Thoracic aorta (tissue), 2 donors: ENCODE measurements around the gene ANO1. TPM values are rescaled to one million over a fixed set of nuclear protein-coding genes. Genes with fewer than 3 reads are reported as not detected.

Experiments
- ATAC-seq: fragments of 150-250 bp; one replicate; pipeline ENCODE4 v1.8.0; 2017; ENCODE audit warnings: low read depth; ENCODE audit not compliant: insufficient number of reproducible peaks, low FRiP score
- DNase-seq: peaks from one replicate; pipeline ENCODE4 v3.0.0-alpha.2; 2020; ENCODE audit warnings: low spot score
- H3K27ac ChIP-seq, 2 donors: fragments of 200-600 bp; sonication (generic); 1 replicate in 1 of 2; 2 replicates in 1 of 2; pipeline ENCODE4 v1.5.1; 2016; ENCODE audit warnings: mild to moderate bottlenecking in 2 of 2, moderate library complexity in 2 of 2
- H3K27me3 ChIP-seq: fragments of 200-600 bp; sonication (generic); replicated peaks from 2 replicates; pipeline ENCODE4 v1.6.0; 2016; ENCODE audit warnings: mild to moderate bottlenecking; ENCODE audit not compliant: insufficient read depth
- H3K36me3 ChIP-seq: fragments of 200-600 bp; sonication (generic); one replicate; pipeline ENCODE4 v1.5.1; 2016
- H3K4me1 ChIP-seq, 2 donors: fragments of 200-600 bp; sonication (generic); 1 replicate in 1 of 2; 2 replicates in 1 of 2; pipeline versions ENCODE4 v1.5.1 to v1.6.0; 2016; ENCODE audit warnings: low read depth in 2 of 2, mild to moderate bottlenecking in 1 of 2; ENCODE audit not compliant: control insufficient read depth in 1 of 2
- H3K4me3 ChIP-seq: fragments of 200-600 bp; sonication (generic); 2 replicates; pipeline ENCODE4 v1.5.1; 2016; ENCODE audit warnings: mild to moderate bottlenecking
- H3K9me3 ChIP-seq: fragments of 200-600 bp; sonication (generic); 2 replicates; pipeline ENCODE4 v1.5.1; 2016
- total RNA-seq, 2 donors: library from RNA; depleted of rRNA; stranded (reverse); fragments of >200 nt; gene quantifications; one replicate each; pipeline versions ENCODE4 v1.1.0 to v1.2.3, GENCODE V29; 2016
- TF ChIP-seq, protein P1 (sequence below): fragments of 200-600 bp; sonication (generic); IDR thresholded peaks from one replicate; pipeline ENCODE4 v1.5.1; 2019; ENCODE audit warnings: antibody characterized with exemption

Gene ANO1
- total RNA-seq, 2 donors from 2014 or later: 122 to 161 TPM

DNA sequence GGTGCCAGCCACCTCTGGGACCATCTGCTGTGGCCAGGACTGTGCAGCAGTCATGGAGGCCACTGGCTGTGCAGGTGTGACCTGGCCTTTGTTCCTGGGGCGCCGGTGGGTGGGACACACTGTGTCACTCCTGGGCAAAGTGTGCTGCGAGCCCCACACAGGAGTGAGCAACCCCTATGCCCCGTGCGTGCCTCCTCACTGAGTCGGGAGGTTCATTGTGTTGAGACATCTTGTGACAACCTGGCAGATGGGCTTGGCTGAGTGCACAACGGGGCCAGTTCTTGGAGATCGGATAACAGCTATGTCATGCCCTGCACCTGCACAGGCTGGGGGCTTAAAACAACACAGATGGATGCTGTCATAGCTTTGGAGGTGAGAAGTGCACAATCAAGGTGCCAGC is 13.5 kb downstream of the ANO1 start:
- DNase-seq (no peak), ATAC-seq (no peak)
- no peak overlapping the region for H3K4me3 ChIP-seq
- peaks cover 10 to 50% of the 10 kb centered on the region in 2 donors for H3K4me1 ChIP-seq
- TF ChIP-seq, protein P1, sequence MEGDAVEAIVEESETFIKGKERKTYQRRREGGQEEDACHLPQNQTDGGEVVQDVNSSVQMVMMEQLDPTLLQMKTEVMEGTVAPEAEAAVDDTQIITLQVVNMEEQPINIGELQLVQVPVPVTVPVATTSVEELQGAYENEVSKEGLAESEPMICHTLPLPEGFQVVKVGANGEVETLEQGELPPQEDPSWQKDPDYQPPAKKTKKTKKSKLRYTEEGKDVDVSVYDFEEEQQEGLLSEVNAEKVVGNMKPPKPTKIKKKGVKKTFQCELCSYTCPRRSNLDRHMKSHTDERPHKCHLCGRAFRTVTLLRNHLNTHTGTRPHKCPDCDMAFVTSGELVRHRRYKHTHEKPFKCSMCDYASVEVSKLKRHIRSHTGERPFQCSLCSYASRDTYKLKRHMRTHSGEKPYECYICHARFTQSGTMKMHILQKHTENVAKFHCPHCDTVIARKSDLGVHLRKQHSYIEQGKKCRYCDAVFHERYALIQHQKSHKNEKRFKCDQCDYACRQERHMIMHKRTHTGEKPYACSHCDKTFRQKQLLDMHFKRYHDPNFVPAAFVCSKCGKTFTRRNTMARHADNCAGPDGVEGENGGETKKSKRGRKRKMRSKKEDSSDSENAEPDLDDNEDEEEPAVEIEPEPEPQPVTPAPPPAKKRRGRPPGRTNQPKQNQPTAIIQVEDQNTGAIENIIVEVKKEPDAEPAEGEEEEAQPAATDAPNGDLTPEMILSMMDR: no peak
- H3K27me3 ChIP-seq: no peaks in the 10 kb centered on the region
- peaks cover 4% of the 10 kb centered on the region for H3K36me3 ChIP-seq
- H3K9me3 ChIP-seq: no peaks in the 10 kb centered on the region
- H3K27ac ChIP-seq: peak overlapping the region; percentile 43 to 58

DNA sequence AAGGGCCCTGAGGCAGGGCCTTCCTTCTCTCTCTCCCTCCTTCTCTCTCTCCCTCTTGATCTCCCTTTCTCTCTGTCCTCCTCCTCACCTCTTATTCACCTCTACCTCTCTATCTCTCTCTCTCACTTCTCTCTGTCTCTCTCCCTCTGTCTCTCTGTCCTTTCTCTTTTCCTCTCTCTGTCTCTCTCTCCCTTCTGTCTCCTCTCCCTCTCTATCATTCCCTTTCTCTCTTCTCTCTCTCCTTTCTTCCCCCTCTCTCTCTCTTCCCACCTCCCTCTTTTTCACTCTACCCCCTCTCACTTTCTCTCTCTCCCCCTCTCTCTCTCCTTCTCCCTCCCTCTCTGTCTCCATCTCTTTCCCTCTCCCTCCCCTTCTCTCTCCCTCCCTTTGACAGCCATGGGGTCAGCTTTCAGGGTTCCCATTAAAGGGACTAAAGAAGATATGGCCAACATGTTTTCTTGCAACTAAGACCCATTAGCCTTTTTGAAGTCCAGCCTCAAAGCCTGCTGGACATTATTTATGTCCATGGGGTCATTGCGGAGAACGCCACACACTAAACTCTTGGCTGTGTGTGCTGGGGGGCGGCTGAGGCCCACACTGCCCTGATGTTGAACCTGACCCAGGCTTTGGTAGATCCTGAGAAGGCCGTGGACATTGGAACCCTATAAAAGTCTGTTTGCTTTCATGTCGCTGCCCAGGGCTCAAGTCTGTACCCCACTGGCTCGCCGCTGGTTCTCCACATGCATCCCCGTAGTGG is 15.0 kb downstream of the ANO1 start:
- Histone ChIP-seq H3K27me3 (no peaks in the 10 kb centered on the region), H3K4me1 (peaks cover 15 to 64% of the 10 kb centered on the region in 2 donors), H3K27ac (no peak overlapping the region), H3K9me3 (no peaks in the 10 kb centered on the region), H3K4me3 (no peak overlapping the region), H3K36me3 (peaks cover 4% of the 10 kb centered on the region)
- ATAC-seq (no peak), DNase-seq (no peak)
- TF ChIP-seq, protein P1: no peak

DNA sequence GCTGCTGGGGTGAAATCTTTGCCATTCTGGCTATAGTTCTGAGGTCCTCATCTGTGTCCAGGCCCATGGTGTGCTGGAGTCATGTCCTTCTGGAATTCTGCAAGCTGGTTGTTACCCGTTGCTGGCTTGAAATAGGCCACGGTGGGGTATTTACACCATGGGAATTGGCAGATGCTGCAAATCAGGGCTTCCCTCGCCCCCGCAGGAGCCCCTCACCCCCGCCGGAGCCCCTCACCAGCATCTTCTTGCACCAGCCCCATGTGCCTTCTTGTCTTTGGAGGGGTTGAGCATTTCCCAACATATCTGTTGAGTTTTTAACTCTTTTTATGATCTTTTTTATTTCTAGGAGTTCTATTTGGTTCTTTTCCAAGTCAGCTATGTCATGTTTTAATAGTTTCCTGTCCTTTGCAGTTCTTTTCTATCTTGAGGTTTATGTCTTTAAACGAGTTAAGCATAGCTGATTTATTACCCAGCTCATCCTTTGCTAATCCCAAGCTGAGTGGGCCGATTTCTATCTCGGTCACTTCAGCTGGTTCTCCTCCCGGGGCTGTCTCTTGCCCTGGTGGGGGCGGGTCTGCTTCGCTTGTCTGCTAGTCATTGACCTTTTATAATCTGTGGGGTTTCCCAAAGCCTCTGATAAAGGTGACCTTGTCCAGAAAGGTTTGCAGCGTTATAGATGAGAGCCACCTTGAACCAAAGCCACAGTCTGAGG is 17.6 kb downstream of the ANO1 start:
- Histone ChIP-seq H3K4me3 (no peak overlapping the region), H3K27me3 (no peaks in the 10 kb centered on the region), H3K27ac (peak overlapping the region; percentile 34 to 69), H3K9me3 (no peaks in the 10 kb centered on the region), H3K4me1 (peaks cover 31 to 74% of the 10 kb centered on the region in 2 donors), H3K36me3 (no peaks in the 10 kb centered on the region)
- no peak for ATAC-seq
- TF ChIP-seq, protein P1: no peak
- DNase-seq: no peak

DNA sequence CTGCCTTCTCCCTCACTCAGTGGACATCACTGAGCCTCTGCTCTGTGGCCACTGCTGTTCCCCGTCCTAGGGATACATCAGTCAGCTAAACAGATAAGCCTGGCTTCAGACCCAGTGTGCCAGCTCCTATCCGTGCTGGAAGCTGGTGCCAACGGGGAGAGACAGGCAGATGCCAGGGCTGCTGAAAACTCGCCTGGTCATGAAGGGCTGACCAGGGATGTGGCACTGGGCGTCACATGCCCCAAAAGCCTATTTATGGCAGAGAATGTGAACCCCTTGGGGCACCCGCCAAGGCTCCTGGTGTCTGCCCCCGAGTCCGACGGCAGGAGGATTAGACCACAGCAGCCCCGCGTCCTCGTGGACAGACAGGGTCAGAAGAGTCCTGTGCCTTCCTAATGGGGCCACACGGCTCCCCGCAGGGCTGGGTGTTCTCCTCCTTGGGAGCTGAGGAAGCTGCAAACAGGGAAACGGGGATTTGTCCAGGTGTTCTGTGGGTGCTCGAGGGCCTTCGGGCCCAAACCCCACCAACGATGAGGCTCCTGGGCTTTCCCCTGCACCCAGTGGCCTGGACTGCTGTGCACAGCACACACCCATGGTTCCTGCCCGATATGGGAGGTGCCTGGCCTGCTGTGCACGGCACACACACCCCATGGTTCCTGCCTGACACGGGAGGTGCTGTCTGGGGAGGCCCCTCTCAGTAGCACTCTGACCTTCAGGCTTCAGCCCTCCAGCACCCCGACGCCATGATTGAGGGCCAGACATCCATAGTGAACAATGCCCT is 19.9 kb downstream of the ANO1 start:
- no peak overlapping the region for H3K4me3 ChIP-seq
- no peaks in the 10 kb centered on the region for H3K9me3 ChIP-seq
- TF ChIP-seq, protein P1: no peak
- H3K36me3 ChIP-seq: no peaks in the 10 kb centered on the region
- H3K27ac ChIP-seq: peak overlapping the region; percentile 69 to 72
- no peak for ATAC-seq
- DNase-seq: no peak
- no peaks in the 10 kb centered on the region for H3K27me3 ChIP-seq
- H3K4me1 ChIP-seq: peaks cover 27 to 67% of the 10 kb centered on the region in 2 donors

DNA sequence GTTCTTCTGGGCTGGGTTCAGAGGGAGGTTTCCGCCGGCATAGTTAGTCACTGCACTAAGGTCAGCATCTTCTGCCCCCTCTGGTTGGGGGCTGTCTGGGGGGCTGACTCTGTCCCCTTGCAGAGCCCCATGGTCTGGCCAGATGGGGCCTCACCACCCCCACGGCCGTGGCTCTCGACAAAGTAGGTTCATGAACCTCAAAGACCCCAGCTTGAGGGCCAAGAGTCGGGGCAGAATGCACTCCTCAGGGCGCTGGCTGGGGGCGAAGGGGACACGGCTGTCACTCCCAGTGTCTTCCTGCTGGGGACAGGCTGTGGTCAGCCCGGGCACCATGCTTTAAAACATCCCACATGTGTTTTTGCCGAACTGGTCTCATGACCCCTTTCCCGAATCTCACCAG is 20.8 kb downstream of the ANO1 start:
- Histone ChIP-seq H3K9me3 (no peaks in the 10 kb centered on the region), H3K36me3 (no peaks in the 10 kb centered on the region), H3K4me1 (peaks cover 29 to 70% of the 10 kb centered on the region in 2 donors), H3K27ac (peak overlapping the region; percentile 69 to 72), H3K27me3 (no peaks in the 10 kb centered on the region), H3K4me3 (no peak overlapping the region)
- TF ChIP-seq, protein P1: no peak
- DNase-seq (no peak), ATAC-seq (no peak)
